SK-N-SH treated with all-trans-retinoic acid at 6 μM for 48 hours (cell line): ENCODE results near the gene PLOD2.

Experiments used
- ATAC-seq: fragments of 200-7000 bp; cut with Tn5 transposase; 3 replicates; pipeline ENCODE4 v1.9.1; 2020; ENCODE audit warnings: mild to moderate bottlenecking, moderate library complexity
- PPARA ChIP-seq: fragments of 250-450 bp; sonication (Bioruptor Pico); IDR thresholded peaks from 2 replicates; pipeline ENCODE4 v1.5.0; 2020; ENCODE audit warnings: mild to moderate bottlenecking, borderline replicate concordance
- RARB ChIP-seq: fragments of 250-450 bp; sonication (Bioruptor Pico); IDR thresholded peaks from 2 replicates; pipeline ENCODE4 v1.8.0; 2021; ENCODE audit warnings: mild to moderate bottlenecking, moderate library complexity
- ZFP30 ChIP-seq: fragments of 450-650 bp; formaldehyde crosslinking; IDR thresholded peaks from 2 replicates; pipeline ENCODE4 v1.5.0; 2022; ENCODE audit warnings: mild to moderate bottlenecking, moderate library complexity
- TF ChIP-seq, protein P1 (sequence below): fragments of 250-450 bp; sonication (Bioruptor Pico); IDR thresholded peaks from 2 replicates; pipeline ENCODE4 v1.5.1; 2021; ENCODE audit warnings: mild to moderate bottlenecking, moderate library complexity

PLOD2 gene

GRCh38 chr3:146020969-146021368 is 140.0 kb downstream of the PLOD2 start:
- no peak for ATAC-seq
- TF ChIP-seq, protein P1, sequence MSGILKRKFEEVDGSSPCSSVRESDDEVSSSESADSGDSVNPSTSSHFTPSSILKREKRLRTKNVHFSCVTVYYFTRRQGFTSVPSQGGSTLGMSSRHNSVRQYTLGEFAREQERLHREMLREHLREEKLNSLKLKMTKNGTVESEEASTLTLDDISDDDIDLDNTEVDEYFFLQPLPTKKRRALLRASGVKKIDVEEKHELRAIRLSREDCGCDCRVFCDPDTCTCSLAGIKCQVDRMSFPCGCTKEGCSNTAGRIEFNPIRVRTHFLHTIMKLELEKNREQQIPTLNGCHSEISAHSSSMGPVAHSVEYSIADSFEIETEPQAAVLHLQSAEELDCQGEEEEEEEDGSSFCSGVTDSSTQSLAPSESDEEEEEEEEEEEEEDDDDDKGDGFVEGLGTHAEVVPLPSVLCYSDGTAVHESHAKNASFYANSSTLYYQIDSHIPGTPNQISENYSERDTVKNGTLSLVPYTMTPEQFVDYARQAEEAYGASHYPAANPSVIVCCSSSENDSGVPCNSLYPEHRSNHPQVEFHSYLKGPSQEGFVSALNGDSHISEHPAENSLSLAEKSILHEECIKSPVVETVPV (CRISPR knock-in tag) = no peak
- no peak for TF ChIP-seq RARB (CRISPR knock-in tag)

GRCh38 chr3:146019508-146019907 is 141.5 kb downstream of the PLOD2 start:
- ATAC-seq = no peak

More at GRCh38 chr3:146019508-146019907, 141.5 kb downstream of the PLOD2 start:
- TF ChIP-seq, protein P1 (CRISPR knock-in tag) = no peak
- no peak for TF ChIP-seq PPARA
- no peak for TF ChIP-seq ZFP30 (CRISPR knock-in tag)
- TF ChIP-seq, all 23 proteins: peak for 0
